HL-60/S4 (cell line): Measurements from ENCODE around the gene AHCTF1.
"Not testable (repeated sequence)": the region's sequence is repeated elsewhere in the genome, so short reads cannot be mapped to it uniquely, and the experiment has no call there.

Experiments
- in situ Hi-C: fragments of 300-500 bp; cut with MboI; formaldehyde crosslinking; loops from 2 replicates; pipeline ENCODE4 v1.14.3; 2022; ENCODE audit warnings: low sequenced_read_pairs

AHCTF1 gene

GRCh38 chr1:246925997-246926626 lies 5.6 kb downstream of the AHCTF1 start:
- in situ Hi-C loops: no loop called here

- in situ Hi-C loops: no loop called here
Observed at GRCh38 chr1:246923900-246924299, 7.8 kb downstream of the AHCTF1 start.

- in situ Hi-C loops: no loop called here
Observed at GRCh38 chr1:246923482-246923881, 8.3 kb downstream of the AHCTF1 start.

- in situ Hi-C loops: no loop called here
Observed at GRCh38 chr1:246921481-246921880, 10.3 kb downstream of the AHCTF1 start.

- in situ Hi-C loops: no loop called here
Observed at GRCh38 chr1:246919902-246920301, 11.8 kb downstream of the AHCTF1 start.

GRCh38 chr1:246916026-246916923 lies 15.5 kb downstream of the AHCTF1 start:
- in situ Hi-C loops: not testable (repeated sequence)

GRCh38 chr1:246907472-246907871 lies 24.3 kb downstream of the AHCTF1 start:
- in situ Hi-C loops: no loop called here

- in situ Hi-C loops: no loop called here
Observed at GRCh38 chr1:246906833-246907232, 24.9 kb downstream of the AHCTF1 start.

GRCh38 chr1:246901874-246902273 lies 29.9 kb downstream of the AHCTF1 start:
- in situ Hi-C loops: no loop called here

GRCh38 chr1:246897302-246897701 lies 34.4 kb downstream of the AHCTF1 start:
- in situ Hi-C loops: no loop called here

- in situ Hi-C loops: no loop called here
Observed at GRCh38 chr1:246893191-246893939, 38.4 kb downstream of the AHCTF1 start.

GRCh38 chr1:246891105-246891504 lies 40.6 kb downstream of the AHCTF1 start:
- in situ Hi-C loops: no loop called here

- in situ Hi-C loops: no loop called here
Observed at GRCh38 chr1:246888522-246888921, 43.2 kb downstream of the AHCTF1 start.

GRCh38 chr1:246885389-246885788 lies 46.4 kb downstream of the AHCTF1 start:
- in situ Hi-C loops: not testable (repeated sequence)

GRCh38 chr1:246878551-246878950 lies 53.2 kb downstream of the AHCTF1 start:
- in situ Hi-C loops: no loop called here

- in situ Hi-C loops: no loop called here
Observed at GRCh38 chr1:246876431-246876830, 55.3 kb downstream of the AHCTF1 start.

GRCh38 chr1:246875041-246876026 lies 56.4 kb downstream of the AHCTF1 start:
- in situ Hi-C loops: no loop called here

GRCh38 chr1:246865921-246866320 lies 65.8 kb downstream of the AHCTF1 start:
- in situ Hi-C loops: no loop called here

- in situ Hi-C loops: not testable (repeated sequence)
Observed at GRCh38 chr1:246863791-246864190, 68.0 kb downstream of the AHCTF1 start.

- in situ Hi-C loops: no loop called here
Observed at GRCh38 chr1:246860401-246860800, 71.3 kb downstream of the AHCTF1 start.
